ENCODE data around the gene NUCB2.

DNA sequence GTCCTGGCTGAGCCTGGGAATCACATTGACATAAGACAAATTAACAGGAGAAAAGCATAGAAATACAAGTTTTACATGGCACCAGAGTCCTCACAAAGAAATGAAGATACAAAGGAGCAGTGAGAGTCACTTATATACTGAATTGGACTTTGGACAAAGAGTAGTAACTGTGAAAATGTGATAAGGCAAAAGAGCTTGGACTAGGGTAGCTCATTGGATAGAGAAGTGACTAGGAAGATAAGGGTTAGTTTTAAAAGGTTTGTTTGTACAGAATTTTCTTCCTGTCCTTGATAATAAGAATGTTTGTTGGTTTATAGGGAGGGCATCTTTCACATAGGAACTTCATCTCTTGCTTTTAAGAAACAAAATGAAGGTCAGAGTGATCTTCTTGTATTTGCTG, 17.9 kb upstream of the NUCB2 start:
- TF ChIP-seq, protein P1, sequence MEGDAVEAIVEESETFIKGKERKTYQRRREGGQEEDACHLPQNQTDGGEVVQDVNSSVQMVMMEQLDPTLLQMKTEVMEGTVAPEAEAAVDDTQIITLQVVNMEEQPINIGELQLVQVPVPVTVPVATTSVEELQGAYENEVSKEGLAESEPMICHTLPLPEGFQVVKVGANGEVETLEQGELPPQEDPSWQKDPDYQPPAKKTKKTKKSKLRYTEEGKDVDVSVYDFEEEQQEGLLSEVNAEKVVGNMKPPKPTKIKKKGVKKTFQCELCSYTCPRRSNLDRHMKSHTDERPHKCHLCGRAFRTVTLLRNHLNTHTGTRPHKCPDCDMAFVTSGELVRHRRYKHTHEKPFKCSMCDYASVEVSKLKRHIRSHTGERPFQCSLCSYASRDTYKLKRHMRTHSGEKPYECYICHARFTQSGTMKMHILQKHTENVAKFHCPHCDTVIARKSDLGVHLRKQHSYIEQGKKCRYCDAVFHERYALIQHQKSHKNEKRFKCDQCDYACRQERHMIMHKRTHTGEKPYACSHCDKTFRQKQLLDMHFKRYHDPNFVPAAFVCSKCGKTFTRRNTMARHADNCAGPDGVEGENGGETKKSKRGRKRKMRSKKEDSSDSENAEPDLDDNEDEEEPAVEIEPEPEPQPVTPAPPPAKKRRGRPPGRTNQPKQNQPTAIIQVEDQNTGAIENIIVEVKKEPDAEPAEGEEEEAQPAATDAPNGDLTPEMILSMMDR (conservative IDR thresholded peaks at IDR 0.05 in 1 of 2, IDR thresholded peaks at IDR 0.05 in 1 of 2; ENCODE audit: extremely low read depth in 1 of 2, insufficient read depth in 1 of 2, low read depth in 1 of 2, low read length in 2 of 2) = no peak
- TF ChIP-seq EZH2 (IDR thresholded peaks at IDR 0.05; ENCODE audit: borderline replicate concordance, low read length) = no peak

All from mammary epithelial cell (primary cell).